ENCODE results near the gene GGA3.

GRCh38 chr17:75219815-75220214 is 41.6 kb downstream of the GGA3 start:
- no peak for TF ChIP-seq POLR2A (IDR thresholded peaks at IDR 0.05; ENCODE audit: low read depth, low read length)
- TF ChIP-seq POLR2AphosphoS5 (IDR thresholded peaks at IDR 0.05; ENCODE audit: low read depth, low read length) = no peak
- no peak for TF ChIP-seq TAF1 (IDR thresholded peaks at IDR 0.05; ENCODE audit: borderline replicate concordance, low read depth, low read length)
